OCI-LY1 (cell line): Measurements from ENCODE around the gene OSGIN1.

Source experiments
- H2AFZ ChIP-seq: fragments of 200-600 bp; sonication (generic), shearing (Covaris generic); 2 replicates; pipeline ENCODE4 v1.6.0; 2014; ENCODE audit warnings: antibody characterized with exemption, mild to moderate bottlenecking, low read length
- H3F3A ChIP-seq: fragments of 200-600 bp; sonication (generic), shearing (Covaris generic); 2 replicates; pipeline ENCODE4 v1.6.0; 2014; ENCODE audit warnings: mild to moderate bottlenecking, antibody characterized with exemption, low read length, moderate library complexity; ENCODE audit not compliant: insufficient read depth
- H3K27ac ChIP-seq: fragments of 200-600 bp; sonication (generic); 2 replicates; pipeline ENCODE4 v1.5.1; 2014; ENCODE audit warnings: low read length, mixed run types, mild to moderate bottlenecking, low read depth; ENCODE audit not compliant: poor library complexity, severe bottlenecking
- H3K27me3 ChIP-seq: fragments of 200-600 bp; sonication (generic); 2 replicates; pipeline ENCODE4 v1.6.0; 2014; ENCODE audit warnings: antibody characterized with exemption, mild to moderate bottlenecking, low read length, moderate library complexity; ENCODE audit not compliant: insufficient read depth
- H3K36me3 ChIP-seq: fragments of 200-600 bp; sonication (generic); 2 replicates; pipeline ENCODE4 v1.6.1; 2014; ENCODE audit warnings: mild to moderate bottlenecking, antibody characterized with exemption, low read length, moderate library complexity, mixed read lengths; ENCODE audit not compliant: insufficient read depth
- H3K4me1 ChIP-seq: fragments of 200-600 bp; sonication (generic); 2 replicates; pipeline ENCODE4 v1.5.1; 2014; ENCODE audit warnings: mild to moderate bottlenecking, low read length, moderate library complexity; ENCODE audit not compliant: insufficient read depth, severe bottlenecking
- H3K4me2 ChIP-seq: fragments of 200-600 bp; sonication (generic), shearing (Covaris generic); 2 replicates; pipeline ENCODE4 v1.6.1; 2014; ENCODE audit warnings: low read length
- H3K4me3 ChIP-seq: fragments of 200-600 bp; sonication (generic); 2 replicates; pipeline ENCODE4 v1.5.1; 2014; ENCODE audit warnings: low read length, low read depth, mild to moderate bottlenecking, mixed read lengths; ENCODE audit not compliant: poor library complexity, severe bottlenecking
- H3K79me2 ChIP-seq: fragments of 200-600 bp; shearing (Covaris generic); 2 replicates; pipeline ENCODE4 v1.6.1; 2016; ENCODE audit warnings: mixed run types, low read length, mixed read lengths; ENCODE audit not compliant: insufficient read depth
- H3K9ac ChIP-seq: fragments of 200-600 bp; sonication (generic), shearing (Covaris generic); 2 replicates; pipeline ENCODE4 v1.6.1; 2014; ENCODE audit warnings: mild to moderate bottlenecking, low read length, mixed read lengths
- H3K9me2 ChIP-seq: fragments of 200-600 bp; sonication (generic), shearing (Covaris generic); 2 replicates; pipeline ENCODE4 v1.6.1; 2014; ENCODE audit warnings: low read depth, mild to moderate bottlenecking, low read length, mixed read lengths
- H3K9me3 ChIP-seq: fragments of 200-600 bp; shearing (Covaris generic); 2 replicates; pipeline ENCODE4 v1.6.1; 2014; ENCODE audit warnings: low read length, mixed read lengths
- H4K20me1 ChIP-seq: fragments of 200-600 bp; sonication (generic), shearing (Covaris generic); 2 replicates; pipeline ENCODE4 v1.6.0; 2016; ENCODE audit warnings: mild to moderate bottlenecking, low read length; ENCODE audit not compliant: insufficient read depth
- EZH2 ChIP-seq: fragments of 200-600 bp; sonication (generic), shearing (Covaris generic); IDR thresholded peaks from 2 replicates; pipeline ENCODE4 v1.8.0; 2017; ENCODE audit warnings: borderline replicate concordance, mixed run types, mild to moderate bottlenecking, antibody characterized with exemption, low read length, moderate library complexity, mixed read lengths
- TF ChIP-seq, protein P1 (sequence below): fragments of 200-600 bp; sonication (generic), shearing (Covaris generic); IDR thresholded peaks from 2 replicates; pipeline ENCODE4 v1.5.1; 2017; ENCODE audit warnings: mild to moderate bottlenecking, antibody characterized with exemption, low read length, moderate library complexity, mixed read lengths

Gene OSGIN1

DNA sequence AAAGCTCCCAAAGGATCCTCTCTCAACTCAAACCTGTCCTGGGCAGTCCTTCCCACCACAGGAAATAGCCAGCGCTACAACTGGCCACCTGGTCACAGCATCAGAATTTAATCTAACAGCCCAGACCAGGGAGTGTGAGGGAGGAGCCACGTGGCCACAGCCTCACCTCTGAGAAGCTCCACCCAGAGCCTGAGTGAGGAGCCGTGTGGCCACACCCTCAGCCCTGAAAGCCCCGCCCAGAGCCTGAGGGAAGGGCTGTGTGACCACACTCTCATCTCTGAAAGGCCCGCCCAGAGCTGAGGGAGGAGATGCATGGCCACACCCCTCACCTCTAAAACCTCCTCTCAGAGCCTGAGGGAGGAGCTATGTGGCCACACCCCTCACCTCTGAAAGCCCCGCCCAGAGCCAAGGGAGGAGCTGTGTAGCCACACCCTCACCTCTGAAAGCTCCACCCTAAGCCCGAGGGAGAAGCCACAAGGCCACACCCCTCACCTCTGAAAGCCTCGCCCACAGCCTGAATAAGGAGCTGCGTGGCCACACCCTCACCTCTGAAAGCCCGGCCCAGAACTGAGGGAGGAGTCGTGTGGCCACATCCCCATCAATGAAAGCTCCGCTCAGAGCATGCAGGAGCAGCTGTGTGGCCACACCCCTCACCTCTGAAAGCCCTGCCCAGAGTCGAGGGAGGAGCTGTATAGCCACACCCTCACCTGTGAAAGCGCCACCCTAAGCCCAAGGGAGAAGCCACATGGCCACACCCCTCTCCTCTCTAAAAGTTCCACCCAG, 60.9 kb downstream of the OSGIN1 start:
- H3K9me3 ChIP-seq = no peaks in the 10 kb centered on the region
- no peaks in the 10 kb centered on the region for H3K9me2 ChIP-seq
- no peaks in the 10 kb centered on the region for H3K36me3 ChIP-seq
- 0 out of 2 replicates have a peak, but pooled peaks cover 3% of the 10 kb centered on the region for H3K27me3 ChIP-seq
- H3K4me1 ChIP-seq = no peaks in the 10 kb centered on the region
- H3K9ac ChIP-seq = no peak overlapping the region
- H4K20me1 ChIP-seq = no peaks in the 10 kb centered on the region
- H3K4me2 ChIP-seq = no peak overlapping the region
- H3K27ac ChIP-seq = no peak overlapping the region
- no peak overlapping the region for H3K4me3 ChIP-seq
- no peaks in the 10 kb centered on the region for H3K79me2 ChIP-seq
- H2AFZ ChIP-seq = no peak overlapping the region
- H3F3A ChIP-seq = no peaks in the 10 kb centered on the region
- TF ChIP-seq, protein P1, sequence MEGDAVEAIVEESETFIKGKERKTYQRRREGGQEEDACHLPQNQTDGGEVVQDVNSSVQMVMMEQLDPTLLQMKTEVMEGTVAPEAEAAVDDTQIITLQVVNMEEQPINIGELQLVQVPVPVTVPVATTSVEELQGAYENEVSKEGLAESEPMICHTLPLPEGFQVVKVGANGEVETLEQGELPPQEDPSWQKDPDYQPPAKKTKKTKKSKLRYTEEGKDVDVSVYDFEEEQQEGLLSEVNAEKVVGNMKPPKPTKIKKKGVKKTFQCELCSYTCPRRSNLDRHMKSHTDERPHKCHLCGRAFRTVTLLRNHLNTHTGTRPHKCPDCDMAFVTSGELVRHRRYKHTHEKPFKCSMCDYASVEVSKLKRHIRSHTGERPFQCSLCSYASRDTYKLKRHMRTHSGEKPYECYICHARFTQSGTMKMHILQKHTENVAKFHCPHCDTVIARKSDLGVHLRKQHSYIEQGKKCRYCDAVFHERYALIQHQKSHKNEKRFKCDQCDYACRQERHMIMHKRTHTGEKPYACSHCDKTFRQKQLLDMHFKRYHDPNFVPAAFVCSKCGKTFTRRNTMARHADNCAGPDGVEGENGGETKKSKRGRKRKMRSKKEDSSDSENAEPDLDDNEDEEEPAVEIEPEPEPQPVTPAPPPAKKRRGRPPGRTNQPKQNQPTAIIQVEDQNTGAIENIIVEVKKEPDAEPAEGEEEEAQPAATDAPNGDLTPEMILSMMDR = no peak
- no peak for TF ChIP-seq EZH2

DNA sequence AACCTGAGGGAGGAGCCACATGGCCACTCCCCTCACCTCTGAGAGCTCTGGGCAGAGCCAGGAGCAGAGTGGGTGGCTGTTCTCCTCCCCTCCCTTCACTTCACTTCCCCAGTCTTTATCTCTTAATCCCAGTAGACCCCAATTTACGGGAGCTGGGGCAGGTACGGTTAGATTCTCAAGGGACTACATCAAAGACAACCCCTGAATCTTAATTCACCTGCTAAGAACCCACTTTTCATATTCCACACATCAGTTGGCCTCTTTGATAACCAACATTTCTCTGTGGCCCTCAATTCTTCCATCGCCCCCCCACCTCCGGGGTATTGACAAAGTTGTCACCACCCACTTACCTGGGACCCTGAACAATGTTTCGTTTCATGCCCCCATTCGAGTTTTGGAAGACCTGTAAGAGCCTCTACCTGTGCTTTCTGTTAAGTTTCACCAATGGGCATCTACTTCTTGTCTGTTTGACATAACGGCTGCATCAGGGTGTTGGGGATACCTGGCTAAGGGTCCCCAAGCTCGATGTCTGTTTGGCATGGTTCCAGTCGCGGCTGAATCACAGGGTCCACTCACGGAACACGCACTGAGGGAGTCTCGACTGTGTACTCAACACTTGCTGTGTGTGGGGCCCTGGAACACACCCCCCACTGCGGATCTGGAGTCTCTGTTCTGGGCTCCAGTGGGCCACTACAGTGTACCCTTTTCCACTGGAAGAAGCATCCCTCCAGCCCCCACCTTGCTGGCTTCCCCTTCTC, 61.7 kb downstream of the OSGIN1 start:
- H3F3A ChIP-seq = no peaks in the 10 kb centered on the region
- H3K9ac ChIP-seq = no peak overlapping the region
- H3K9me2 ChIP-seq = no peaks in the 10 kb centered on the region
- no peak overlapping the region for H2AFZ ChIP-seq
- no peaks in the 10 kb centered on the region for H3K4me1 ChIP-seq
- no peak for TF ChIP-seq EZH2
- TF ChIP-seq, protein P1 = no peak
- no peak overlapping the region for H3K27ac ChIP-seq
- no peaks in the 10 kb centered on the region for H3K79me2 ChIP-seq
- H3K4me2 ChIP-seq = no peak overlapping the region
- H4K20me1 ChIP-seq = no peaks in the 10 kb centered on the region
- no peaks in the 10 kb centered on the region for H3K9me3 ChIP-seq
- H3K27me3 ChIP-seq = 0 out of 2 replicates have a peak, but pooled peaks cover 3% of the 10 kb centered on the region
- H3K36me3 ChIP-seq = no peaks in the 10 kb centered on the region
- H3K4me3 ChIP-seq = no peak overlapping the region

DNA sequence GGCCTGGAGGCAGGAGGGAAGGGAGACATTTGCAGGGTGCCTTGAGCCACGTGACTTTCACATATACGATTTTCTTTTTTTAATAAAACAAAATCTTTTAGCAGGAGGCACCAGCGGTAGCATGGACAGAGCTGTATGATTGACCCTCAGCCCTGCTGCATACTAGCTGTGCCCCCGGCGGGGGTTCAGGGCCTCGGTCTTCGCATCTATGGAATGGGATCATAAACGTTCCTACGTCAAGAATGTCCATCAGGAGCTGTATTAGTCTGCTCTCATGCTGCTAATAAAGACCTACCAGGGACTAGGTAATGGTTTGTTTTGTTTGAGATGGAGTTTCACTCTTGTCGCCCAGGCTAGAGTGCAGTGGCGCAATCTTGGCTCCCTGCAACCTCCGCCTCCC, 62.4 kb downstream of the OSGIN1 start:
- H3K27ac ChIP-seq = no peak overlapping the region
- no peaks in the 10 kb centered on the region for H3K9me2 ChIP-seq
- no peak overlapping the region for H3K4me2 ChIP-seq
- no peaks in the 10 kb centered on the region for H3K9me3 ChIP-seq
- no peak overlapping the region for H3K9ac ChIP-seq
- H4K20me1 ChIP-seq = no peaks in the 10 kb centered on the region
- H3K4me1 ChIP-seq = no peaks in the 10 kb centered on the region
- H3K27me3 ChIP-seq = 0 out of 2 replicates have a peak, but pooled peaks cover 3% of the 10 kb centered on the region
- H2AFZ ChIP-seq = no peak overlapping the region
- H3F3A ChIP-seq = no peaks in the 10 kb centered on the region
- TF ChIP-seq, protein P1 = no peak
- no peak for TF ChIP-seq EZH2
- no peaks in the 10 kb centered on the region for H3K79me2 ChIP-seq
- no peaks in the 10 kb centered on the region for H3K36me3 ChIP-seq
- H3K4me3 ChIP-seq = no peak overlapping the region
